GM12872 (cell line): ENCODE data around the gene MAD1L1.

ENCODE experiments used
- TF ChIP-seq, protein P1 (sequence below): IDR thresholded peaks from 3 replicates; pipeline ENCODE4 v1.5.1; 2011; ENCODE audit warnings: low read depth, mild to moderate bottlenecking, low read length, moderate library complexity; ENCODE audit not compliant: insufficient read depth

The MAD1L1 gene

DNA sequence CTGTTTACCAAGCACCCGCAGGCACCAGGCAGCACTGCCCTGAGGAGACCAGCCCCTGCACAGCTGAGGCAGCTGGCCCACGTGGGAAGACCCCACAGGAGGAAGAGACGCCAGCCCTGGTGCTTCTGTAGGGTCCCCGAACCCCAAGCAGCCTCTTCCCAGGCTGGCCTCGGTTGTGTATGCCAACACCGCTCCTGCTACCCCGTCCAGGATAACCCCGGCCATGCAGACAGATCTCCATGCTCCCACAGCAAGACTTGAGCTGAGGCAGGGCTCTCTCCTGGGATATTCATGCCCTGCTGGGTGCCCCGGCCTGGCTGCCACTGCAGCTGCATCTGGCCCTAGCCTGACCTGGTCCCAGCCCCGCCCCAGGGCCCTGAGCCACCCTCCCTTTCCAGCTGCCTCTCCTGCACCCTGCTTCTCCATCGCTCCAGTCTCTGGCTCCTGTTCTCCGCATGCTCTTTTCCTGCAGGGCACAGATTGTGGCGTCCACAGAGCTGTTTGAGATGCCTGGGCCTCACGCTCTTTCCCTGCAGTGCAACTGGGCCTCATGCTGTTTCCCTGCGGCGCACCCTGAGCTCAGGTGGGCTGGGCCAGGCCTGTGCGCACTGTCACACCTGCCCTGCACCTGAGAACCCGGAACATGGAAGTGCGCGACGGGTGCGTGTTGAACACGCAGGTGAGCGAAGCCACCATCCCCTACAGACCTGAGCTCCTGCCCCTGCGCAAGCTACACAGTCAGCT lies 326.5 kb downstream of the MAD1L1 start:
- TF ChIP-seq, protein P1, sequence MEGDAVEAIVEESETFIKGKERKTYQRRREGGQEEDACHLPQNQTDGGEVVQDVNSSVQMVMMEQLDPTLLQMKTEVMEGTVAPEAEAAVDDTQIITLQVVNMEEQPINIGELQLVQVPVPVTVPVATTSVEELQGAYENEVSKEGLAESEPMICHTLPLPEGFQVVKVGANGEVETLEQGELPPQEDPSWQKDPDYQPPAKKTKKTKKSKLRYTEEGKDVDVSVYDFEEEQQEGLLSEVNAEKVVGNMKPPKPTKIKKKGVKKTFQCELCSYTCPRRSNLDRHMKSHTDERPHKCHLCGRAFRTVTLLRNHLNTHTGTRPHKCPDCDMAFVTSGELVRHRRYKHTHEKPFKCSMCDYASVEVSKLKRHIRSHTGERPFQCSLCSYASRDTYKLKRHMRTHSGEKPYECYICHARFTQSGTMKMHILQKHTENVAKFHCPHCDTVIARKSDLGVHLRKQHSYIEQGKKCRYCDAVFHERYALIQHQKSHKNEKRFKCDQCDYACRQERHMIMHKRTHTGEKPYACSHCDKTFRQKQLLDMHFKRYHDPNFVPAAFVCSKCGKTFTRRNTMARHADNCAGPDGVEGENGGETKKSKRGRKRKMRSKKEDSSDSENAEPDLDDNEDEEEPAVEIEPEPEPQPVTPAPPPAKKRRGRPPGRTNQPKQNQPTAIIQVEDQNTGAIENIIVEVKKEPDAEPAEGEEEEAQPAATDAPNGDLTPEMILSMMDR = no peak

DNA sequence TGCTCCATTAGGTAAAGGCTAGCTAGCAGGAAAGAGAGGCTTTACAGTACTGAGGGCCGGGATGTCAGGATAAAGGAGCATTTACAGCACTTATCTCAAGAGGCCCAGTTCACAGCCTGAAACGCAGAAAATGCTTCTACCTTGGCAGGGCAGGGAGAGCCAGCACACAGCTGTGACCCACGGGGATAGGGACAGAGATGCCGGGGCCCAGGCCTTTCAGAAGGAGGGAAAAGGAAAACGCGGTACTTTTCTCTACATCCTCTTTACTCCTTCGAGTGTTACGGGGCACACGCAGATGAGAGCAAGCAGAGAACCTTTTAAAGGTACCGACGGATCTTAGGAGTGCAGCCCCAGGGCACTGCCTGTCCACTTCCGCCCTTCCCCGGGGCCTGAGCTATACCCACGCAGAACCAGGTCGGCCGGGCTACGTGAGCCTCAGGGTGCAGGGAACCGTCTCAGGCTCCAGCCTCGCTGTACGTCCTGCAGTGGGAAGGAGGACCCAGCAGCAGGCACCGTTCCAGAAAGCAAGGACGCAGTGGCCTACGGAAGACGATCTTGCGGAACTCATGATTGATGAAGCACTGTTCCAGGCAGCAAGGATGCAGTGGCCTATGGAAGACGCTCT lies 330.4 kb downstream of the MAD1L1 start:
- TF ChIP-seq, protein P1 = no peak

DNA sequence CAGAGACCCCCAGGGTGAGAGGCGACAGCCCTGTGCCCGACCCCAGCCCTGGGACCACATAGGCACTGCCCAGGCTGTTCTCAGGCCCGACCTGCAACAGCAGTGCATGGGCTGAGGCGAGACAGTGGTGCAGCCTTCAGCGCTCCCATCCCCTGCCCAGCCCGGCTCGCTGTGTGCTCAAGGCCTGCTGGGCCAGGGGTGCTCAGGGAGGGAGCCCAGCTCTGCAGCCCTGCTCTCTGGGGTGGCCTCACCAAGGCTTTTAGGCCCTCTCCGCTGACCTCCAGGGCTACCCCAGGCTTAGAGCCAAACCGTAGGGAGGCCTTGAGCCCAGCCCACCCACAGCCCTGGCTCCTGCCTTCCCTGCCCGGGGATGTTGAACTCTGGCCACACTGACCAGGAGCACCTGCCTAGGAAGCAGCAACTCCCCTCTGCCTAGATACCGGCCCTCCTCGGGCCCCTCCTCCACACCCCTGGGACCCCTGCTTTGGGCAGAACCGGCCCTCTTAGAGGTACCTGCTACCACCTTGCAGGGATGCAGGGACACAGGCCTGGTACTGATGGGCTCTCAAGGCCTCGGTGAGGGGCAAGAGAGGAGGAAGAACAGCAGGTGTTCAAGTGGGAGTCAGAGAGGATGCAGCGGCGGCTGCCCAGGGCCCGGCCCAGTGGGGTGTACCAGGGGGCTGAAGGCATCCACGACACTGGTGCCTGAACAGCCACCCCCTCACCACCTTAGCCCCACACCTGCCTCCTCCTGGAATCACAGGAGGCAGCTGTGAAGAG lies 331.1 kb downstream of the MAD1L1 start:
- TF ChIP-seq, protein P1 = no peak

DNA sequence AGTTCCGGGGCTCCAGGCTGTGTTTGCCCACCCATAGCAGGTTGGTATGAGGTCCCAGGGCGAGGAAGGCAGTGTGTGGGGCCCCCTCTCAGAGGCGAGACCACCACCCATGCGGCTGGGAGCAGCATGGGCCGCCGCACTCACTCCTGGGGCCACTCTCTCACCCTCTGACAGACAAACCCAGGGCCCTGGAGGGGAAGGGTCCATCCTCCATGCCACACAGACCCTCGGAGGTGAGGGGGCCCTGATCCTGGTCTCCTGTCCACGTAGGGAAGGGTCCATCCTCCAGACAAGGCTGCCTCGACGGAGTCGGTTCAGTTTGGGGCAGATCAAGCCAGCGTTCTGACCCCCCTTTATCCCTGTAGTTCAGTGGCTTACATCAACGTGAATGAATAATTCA lies 331.9 kb downstream of the MAD1L1 start:
- TF ChIP-seq, protein P1 = no peak

DNA sequence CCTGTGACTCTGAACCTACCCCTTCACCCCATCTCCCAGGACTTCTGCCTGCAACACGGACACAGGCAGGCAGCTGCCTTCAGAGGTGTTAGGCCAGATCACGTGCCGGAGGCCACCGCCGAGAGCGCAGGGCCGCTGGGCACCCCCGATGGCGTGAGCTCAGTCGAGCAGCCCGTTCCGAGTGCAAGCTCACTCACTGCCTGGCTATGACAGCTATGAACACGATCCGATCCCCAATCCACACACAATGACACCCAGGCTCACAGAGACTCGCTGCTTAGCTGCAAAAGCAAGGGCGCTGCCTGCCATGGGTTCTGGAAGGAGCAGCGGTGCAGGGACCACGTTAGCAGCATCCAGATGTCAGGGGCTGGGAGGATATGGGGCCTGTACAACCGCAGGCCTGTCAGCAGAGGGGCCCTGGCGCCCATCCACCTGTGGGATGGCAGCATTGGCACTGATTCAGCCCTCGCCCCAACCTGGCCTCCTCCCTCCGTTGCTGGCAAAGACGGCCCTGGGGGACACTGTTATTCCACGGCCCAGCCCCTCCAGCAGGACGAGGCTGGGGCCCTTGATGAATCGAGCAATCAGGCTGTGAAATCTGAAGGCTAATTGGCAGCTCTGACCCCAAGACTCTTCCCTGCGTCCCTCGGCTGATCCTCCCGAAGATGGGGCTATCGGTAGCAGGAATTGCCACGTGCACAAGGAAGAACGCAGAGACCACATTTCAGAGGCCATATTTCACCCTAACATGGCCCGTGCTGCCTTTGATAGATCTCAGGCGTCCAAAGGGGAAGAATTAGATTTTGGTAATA lies 332.6 kb downstream of the MAD1L1 start:
- TF ChIP-seq, protein P1 = no peak

DNA sequence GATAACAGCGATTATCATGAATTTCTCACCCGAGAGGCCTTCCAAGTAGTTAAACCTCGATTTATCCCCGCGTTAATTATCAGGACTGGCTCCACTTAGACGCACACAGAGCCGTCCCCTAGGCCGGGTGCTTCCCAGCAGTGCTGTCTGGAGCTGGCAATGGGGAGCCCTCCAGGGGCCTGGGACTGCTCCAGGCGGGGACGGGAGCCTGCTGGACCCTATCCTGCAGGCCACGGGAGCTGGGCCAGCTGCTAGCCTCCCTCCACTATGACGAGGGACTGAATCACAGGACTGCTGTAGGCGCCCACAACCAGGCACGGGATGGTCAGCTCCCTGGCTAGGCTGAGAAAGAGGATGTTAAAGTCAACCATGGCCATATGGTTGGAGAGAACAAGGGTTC lies 333.5 kb downstream of the MAD1L1 start:
- TF ChIP-seq, protein P1 = no peak

DNA sequence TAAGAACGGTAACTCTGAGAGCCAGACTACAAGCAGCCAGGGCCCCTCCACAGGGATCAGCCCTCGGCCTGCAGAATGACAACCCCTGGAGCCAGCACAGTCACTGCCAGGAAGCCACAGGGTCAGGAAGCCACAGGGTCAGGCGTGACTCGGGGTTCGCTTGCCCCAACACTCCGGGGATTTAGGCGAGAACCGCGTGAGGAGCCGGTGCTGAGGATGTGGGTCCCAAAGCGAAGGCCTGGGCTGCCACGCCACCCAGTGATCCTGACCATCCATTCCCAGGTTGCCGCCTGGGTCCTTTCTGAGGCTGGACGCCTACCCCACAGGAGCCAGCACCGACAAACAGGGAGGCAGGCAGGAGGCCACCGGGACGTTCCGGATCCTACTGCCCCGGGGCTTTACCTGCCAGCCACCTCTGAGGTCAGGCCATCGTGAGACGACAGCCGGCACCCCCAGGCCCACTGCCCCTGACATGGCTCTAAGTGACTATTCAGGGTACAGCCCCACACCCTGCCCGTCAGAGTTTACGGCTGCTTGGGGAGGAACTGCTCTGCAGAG lies 334.0 kb downstream of the MAD1L1 start:
- TF ChIP-seq, protein P1 = no peak
